A549 (cell line): ENCODE results near the gene NR2E1. TPM values are rescaled to one million over a fixed set of nuclear protein-coding genes. Genes with fewer than 3 reads are reported as not detected.
A peak's percentile ranks its signal among the peaks of the same experiment; 100 is the strongest.

Experiments
- ATAC-seq, 2 experiments: fragments of 200-7000 bp in 1 of 2; fragments of >200 bp in 1 of 2; cut with Nextera tagmentation in 1 of 2; cut with Tn5 transposase in 1 of 2; 3 replicates each; pipeline versions ENCODE4 v1.8.0 to v1.9.1; 2018 to 2020; ENCODE audit warnings: mild to moderate bottlenecking in 1 of 2, moderate library complexity in 1 of 2
- CTCF ChIA-PET: fragments of 300-600 bp; sonication (Branson Sonifier 250); formaldehyde crosslinking; extraction: SDS; loops from one replicate; lab custom pipeline; 2021; ENCODE audit warnings: antibody characterized with exemption, inconsistent platforms; lab: Yijun Ruan, JAX
- POLR2A ChIA-PET: fragments of 350-600 bp; formaldehyde crosslinking; extraction: SDS; loops from one replicate; lab custom pipeline; 2021; ENCODE audit warnings: antibody characterized with exemption, inconsistent platforms; lab: Yijun Ruan, JAX
- DNase-seq, 2 experiments: peaks; one replicate each; pipeline versions ENCODE4 v3.0.0 to v3.0.0-alpha.2; 2011 to 2016; ENCODE audit warnings: low read depth in 1 of 2, low spot score in 1 of 2
- FAIRE-seq: peaks from 2 replicates; lab custom pipeline; 2011; peaks lifted over from hg19 to GRCh38; lab: Jason Lieb, UNC
- H3K27ac ChIP-seq, 2 experiments: fragments of >200 bp; sonication (Bioruptor Twin); formaldehyde crosslinking; 3 replicates each; pipeline ENCODE4 v1.5.1; 2016 to 2017
- H3K4me1 ChIP-seq: fragments of >200 bp; sonication (Bioruptor Twin); formaldehyde crosslinking; 3 replicates; pipeline ENCODE4 v1.6.1; 2016
- H3K4me2 ChIP-seq: fragments of >200 bp; sonication (Bioruptor Twin); formaldehyde crosslinking; 3 replicates; pipeline ENCODE4 v1.6.1; 2016
- H3K4me3 ChIP-seq: fragments of >200 bp; sonication (Bioruptor Twin); formaldehyde crosslinking; 3 replicates; pipeline ENCODE4 v1.5.1; 2016
- H3K9me3 ChIP-seq: fragments of >200 bp; sonication (Bioruptor Twin); formaldehyde crosslinking; 3 replicates; pipeline ENCODE4 v1.6.1; 2016
- CHD2 ChIP-seq: fragments of 150-350 bp; IDR thresholded peaks from 2 replicates; pipeline ENCODE4 v1.6.1; 2014; ENCODE audit warnings: low read length; ENCODE audit not compliant: partially characterized antibody
- CHD4 ChIP-seq: fragments of 200-600 bp; sonication (generic); IDR thresholded peaks from 2 replicates; pipeline ENCODE4 v1.6.1; 2016; ENCODE audit warnings: antibody characterized with exemption, mild to moderate bottlenecking, borderline replicate concordance
- FOSL2 ChIP-seq, 2 experiments: fragments of 450-650 bp in 1 of 2; fragments of >200 bp in 1 of 2; sonication (Bioruptor Twin) in 1 of 2; formaldehyde crosslinking; IDR thresholded peaks; 2 replicates each; pipeline versions ENCODE4 v1.5.0 to v1.6.1; 2016 to 2020; ENCODE audit warnings: mild to moderate bottlenecking in 1 of 2, moderate library complexity in 1 of 2
- GATA3 ChIP-seq: IDR thresholded peaks from 2 replicates; pipeline ENCODE4 v1.6.1; 2012; ENCODE audit warnings: borderline replicate concordance
- JUN ChIP-seq, 2 experiments: fragments of >200 bp; sonication (Bioruptor Twin); formaldehyde crosslinking; IDR thresholded peaks; 2 replicates in 1 of 2; 3 replicates in 1 of 2; pipeline ENCODE4 v1.6.1; 2016 to 2017
- JUNB ChIP-seq: fragments of >200 bp; sonication (Bioruptor Twin); formaldehyde crosslinking; IDR thresholded peaks from 2 replicates; pipeline ENCODE4 v1.6.1; 2016
- NR3C1 ChIP-seq: fragments of >200 bp; sonication (Bioruptor Twin); formaldehyde crosslinking; IDR thresholded peaks from 3 replicates; pipeline ENCODE4 v1.6.1; 2017
- POLR2AphosphoS2 ChIP-seq: conservative IDR thresholded peaks from 2 replicates; pipeline ENCODE4 v1.6.1; 2012; ENCODE audit warnings: low read length, improper control_type of control experiment, inconsistent platforms
- RARB ChIP-seq: fragments of 250-450 bp; sonication (Bioruptor Pico); IDR thresholded peaks from 2 replicates; pipeline ENCODE4 v1.8.0; 2021; ENCODE audit warnings: mild to moderate bottlenecking, moderate library complexity
- RCOR1 ChIP-seq: fragments of 150-350 bp; IDR thresholded peaks from 2 replicates; pipeline ENCODE4 v1.6.1; 2014; ENCODE audit warnings: antibody characterized with exemption, low read length, low read depth
- RFX5 ChIP-seq: fragments of 450-650 bp; IDR thresholded peaks from 2 replicates; pipeline ENCODE4 v1.7.1; 2014; ENCODE audit warnings: antibody characterized with exemption, mild to moderate bottlenecking, moderate library complexity
- TFCP2L1 ChIP-seq: fragments of 250-450 bp; sonication (Bioruptor Pico); IDR thresholded peaks from 2 replicates; pipeline ENCODE4 v1.5.0; 2021; ENCODE audit warnings: mild to moderate bottlenecking
- ZSCAN20 ChIP-seq: fragments of 250-450 bp; sonication (Bioruptor Pico); IDR thresholded peaks from 2 replicates; pipeline ENCODE4 v1.8.0; 2022; ENCODE audit warnings: mild to moderate bottlenecking, moderate library complexity
- WGBS: methylation state at CpG from one replicate; pipeline ENCODE4 v1.1.6; 2017; ENCODE audit errors: missing lambda C conversion rate; 5-methylcytosine and 5-hydroxymethylcytosine counted together
- polyA plus RNA-seq, 4 experiments: library from polyadenylated mRNA; depleted of rRNA in 3 of 4; stranded (reverse); fragments of >200 nt; fragmentation: RNase III in 1 of 4; extraction: RNeasy Plus Mini Kit Qiagen cat#74134 plus additional on column Dnase treatment in 1 of 4; gene quantifications; 2 replicates in 3 of 4; 3 replicates in 1 of 4; pipeline ENCODE4 v1.2.3, GENCODE V29; 2011 to 2017
- TF ChIP-seq, protein P1 (sequence below): IDR thresholded peaks from 2 replicates; pipeline ENCODE4 v1.6.1; 2012
- TF ChIP-seq, protein P2 (sequence below): fragments of 450-650 bp; IDR thresholded peaks from 2 replicates; pipeline ENCODE4 v1.6.1; 2014; ENCODE audit warnings: antibody characterized with exemption
- TF ChIP-seq, protein P3 (sequence below): fragments of >200 bp; sonication (Bioruptor Twin); formaldehyde crosslinking; IDR thresholded peaks from 3 replicates; pipeline ENCODE4 v1.5.1; 2016
- TF ChIP-seq, protein P4 (sequence below): fragments of 200-600 bp; sonication (generic); IDR thresholded peaks from 2 replicates; pipeline ENCODE4 v1.6.1; 2016; ENCODE audit warnings: antibody characterized with exemption, mild to moderate bottlenecking, moderate library complexity
- TF ChIP-seq, protein P5 (sequence below): fragments of >200 bp; sonication (Bioruptor Twin); formaldehyde crosslinking; IDR thresholded peaks from 3 replicates; pipeline ENCODE4 v1.6.1; 2016

Gene NR2E1
- polyA plus RNA-seq, 2 of the 4 experiments (the other 2 are of a cell fraction) = 0.03 TPM; not detected in 1

DNA sequence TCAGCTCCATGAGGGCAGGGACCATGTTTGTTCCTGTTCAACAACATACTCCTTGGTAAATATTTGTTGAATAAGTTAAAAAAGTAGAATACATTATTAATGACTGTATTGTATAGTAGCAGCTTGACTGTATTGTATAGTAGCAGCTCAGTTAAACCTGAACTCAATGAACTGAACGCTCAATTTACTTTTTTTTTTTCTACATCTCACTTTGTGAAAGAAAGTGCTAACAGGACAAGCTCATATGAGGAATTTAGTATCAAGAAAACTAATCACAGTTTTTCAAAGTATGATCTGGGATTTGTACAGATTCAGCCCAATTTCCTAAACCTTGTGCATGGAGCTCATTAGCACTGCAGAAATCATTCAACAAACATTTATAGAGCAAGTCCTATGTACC, 38.8 kb upstream of the NR2E1 start:
- no peak for FAIRE-seq
- Histone ChIP-seq H3K9me3 (no peaks in the 10 kb centered on the region), H3K4me1 (peaks cover 18% of the 10 kb centered on the region), H3K4me2 (no peak overlapping the region; the same call in 2 of the 3 replicates), H3K4me3 (no peak overlapping the region), H3K27ac (peak overlapping the region in 1 of 2 experiments; percentile 31; a peak in 1 of 6 replicates)
- TF ChIP-seq CHD2 = no peak
- TF ChIP-seq, protein P1, sequence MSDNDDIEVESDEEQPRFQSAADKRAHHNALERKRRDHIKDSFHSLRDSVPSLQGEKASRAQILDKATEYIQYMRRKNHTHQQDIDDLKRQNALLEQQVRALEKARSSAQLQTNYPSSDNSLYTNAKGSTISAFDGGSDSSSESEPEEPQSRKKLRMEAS = no peak
- no peak for TF ChIP-seq NR3C1
- no peak for ATAC-seq
- CTCF ChIA-PET = interaction anchor here (0.5 kb wide), 1 partner anchor 77 kb away, joined by 3 read pairs; no protein-coding TSS in a partner anchor
- DNase-seq = no peak
- 58% methylated on average over 1 of the region's 1 CpG for WGBS
- POLR2A ChIA-PET = interaction anchor here (0.7 kb wide), 1 partner anchor 73 kb away, joined by 4 read pairs; no protein-coding TSS in a partner anchor

DNA sequence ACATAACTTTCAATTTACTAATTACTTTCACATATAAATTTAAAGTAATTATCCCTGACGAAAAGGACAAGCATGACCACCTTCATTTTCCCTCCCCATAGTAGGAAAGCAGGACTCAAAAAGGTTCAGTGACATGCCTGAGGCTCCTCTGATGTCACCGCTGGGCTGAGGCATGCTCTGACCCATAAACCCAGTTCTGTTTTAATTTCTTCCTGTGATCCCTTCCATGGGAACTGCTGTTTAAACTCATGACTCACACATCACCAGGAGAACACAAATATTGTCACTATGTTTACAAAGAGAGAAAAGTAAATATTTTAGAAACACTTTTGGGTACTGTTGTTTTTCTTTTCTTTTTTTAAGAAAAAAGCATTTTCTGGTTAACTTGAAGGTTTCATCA, 38.0 kb upstream of the NR2E1 start:
- peak overlapping the region; percentile 68 for H3K4me2 ChIP-seq

DNA sequence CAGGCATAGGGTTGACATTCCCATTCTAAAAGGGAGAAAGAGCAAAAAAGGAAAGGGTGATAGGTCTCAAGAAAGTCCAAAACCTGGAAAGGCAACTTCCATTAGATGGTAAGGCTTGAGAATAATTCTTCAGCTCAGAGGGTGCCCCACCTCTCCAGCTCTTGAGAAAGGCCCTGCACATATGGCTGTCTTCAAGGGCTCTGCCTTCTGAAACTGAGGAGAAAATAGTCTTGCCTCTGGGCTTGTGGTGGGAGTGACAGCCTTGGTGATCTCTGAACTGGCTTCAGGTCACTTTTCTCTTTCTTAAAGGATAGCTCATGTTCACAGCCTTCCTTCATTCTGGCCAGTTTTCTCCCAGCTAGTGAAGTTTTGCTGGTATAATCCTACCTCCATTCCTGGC, 35.6 kb upstream of the NR2E1 start:
- ATAC-seq = no peak
- no peak for FAIRE-seq
- Histone ChIP-seq H3K4me2 (no peak overlapping the region), H3K4me1 (peaks cover 30% of the 10 kb centered on the region), H3K4me3 (no peak overlapping the region), H3K27ac (no peak overlapping the region), H3K9me3 (no peaks in the 10 kb centered on the region)
- ChIA-PET CTCF (no interaction called here), POLR2A (no interaction called here)
- no peak for DNase-seq
- TF ChIP-seq, protein P2, sequence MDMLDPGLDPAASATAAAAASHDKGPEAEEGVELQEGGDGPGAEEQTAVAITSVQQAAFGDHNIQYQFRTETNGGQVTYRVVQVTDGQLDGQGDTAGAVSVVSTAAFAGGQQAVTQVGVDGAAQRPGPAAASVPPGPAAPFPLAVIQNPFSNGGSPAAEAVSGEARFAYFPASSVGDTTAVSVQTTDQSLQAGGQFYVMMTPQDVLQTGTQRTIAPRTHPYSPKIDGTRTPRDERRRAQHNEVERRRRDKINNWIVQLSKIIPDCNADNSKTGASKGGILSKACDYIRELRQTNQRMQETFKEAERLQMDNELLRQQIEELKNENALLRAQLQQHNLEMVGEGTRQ = no peak
- TF ChIP-seq RCOR1 (no peak), RARB (no peak), CHD4 (no peak)
- TF ChIP-seq, protein P3, sequence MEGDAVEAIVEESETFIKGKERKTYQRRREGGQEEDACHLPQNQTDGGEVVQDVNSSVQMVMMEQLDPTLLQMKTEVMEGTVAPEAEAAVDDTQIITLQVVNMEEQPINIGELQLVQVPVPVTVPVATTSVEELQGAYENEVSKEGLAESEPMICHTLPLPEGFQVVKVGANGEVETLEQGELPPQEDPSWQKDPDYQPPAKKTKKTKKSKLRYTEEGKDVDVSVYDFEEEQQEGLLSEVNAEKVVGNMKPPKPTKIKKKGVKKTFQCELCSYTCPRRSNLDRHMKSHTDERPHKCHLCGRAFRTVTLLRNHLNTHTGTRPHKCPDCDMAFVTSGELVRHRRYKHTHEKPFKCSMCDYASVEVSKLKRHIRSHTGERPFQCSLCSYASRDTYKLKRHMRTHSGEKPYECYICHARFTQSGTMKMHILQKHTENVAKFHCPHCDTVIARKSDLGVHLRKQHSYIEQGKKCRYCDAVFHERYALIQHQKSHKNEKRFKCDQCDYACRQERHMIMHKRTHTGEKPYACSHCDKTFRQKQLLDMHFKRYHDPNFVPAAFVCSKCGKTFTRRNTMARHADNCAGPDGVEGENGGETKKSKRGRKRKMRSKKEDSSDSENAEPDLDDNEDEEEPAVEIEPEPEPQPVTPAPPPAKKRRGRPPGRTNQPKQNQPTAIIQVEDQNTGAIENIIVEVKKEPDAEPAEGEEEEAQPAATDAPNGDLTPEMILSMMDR = no peak
- TF ChIP-seq, protein P4, sequence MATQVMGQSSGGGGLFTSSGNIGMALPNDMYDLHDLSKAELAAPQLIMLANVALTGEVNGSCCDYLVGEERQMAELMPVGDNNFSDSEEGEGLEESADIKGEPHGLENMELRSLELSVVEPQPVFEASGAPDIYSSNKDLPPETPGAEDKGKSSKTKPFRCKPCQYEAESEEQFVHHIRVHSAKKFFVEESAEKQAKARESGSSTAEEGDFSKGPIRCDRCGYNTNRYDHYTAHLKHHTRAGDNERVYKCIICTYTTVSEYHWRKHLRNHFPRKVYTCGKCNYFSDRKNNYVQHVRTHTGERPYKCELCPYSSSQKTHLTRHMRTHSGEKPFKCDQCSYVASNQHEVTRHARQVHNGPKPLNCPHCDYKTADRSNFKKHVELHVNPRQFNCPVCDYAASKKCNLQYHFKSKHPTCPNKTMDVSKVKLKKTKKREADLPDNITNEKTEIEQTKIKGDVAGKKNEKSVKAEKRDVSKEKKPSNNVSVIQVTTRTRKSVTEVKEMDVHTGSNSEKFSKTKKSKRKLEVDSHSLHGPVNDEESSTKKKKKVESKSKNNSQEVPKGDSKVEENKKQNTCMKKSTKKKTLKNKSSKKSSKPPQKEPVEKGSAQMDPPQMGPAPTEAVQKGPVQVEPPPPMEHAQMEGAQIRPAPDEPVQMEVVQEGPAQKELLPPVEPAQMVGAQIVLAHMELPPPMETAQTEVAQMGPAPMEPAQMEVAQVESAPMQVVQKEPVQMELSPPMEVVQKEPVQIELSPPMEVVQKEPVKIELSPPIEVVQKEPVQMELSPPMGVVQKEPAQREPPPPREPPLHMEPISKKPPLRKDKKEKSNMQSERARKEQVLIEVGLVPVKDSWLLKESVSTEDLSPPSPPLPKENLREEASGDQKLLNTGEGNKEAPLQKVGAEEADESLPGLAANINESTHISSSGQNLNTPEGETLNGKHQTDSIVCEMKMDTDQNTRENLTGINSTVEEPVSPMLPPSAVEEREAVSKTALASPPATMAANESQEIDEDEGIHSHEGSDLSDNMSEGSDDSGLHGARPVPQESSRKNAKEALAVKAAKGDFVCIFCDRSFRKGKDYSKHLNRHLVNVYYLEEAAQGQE = no peak

More for the DNA sequence above, 38.0 kb upstream of the NR2E1 start:
- WGBS = 2% methylated on average over 2 of the region's 2 CpGs
- Histone ChIP-seq H3K4me3 (no peak overlapping the region), H3K4me1 (peaks cover 18% of the 10 kb centered on the region), H3K9me3 (no peaks in the 10 kb centered on the region), H3K27ac (peak overlapping the region; percentile 31 to 44; a peak in 2 of 6 replicates)
- DNase-seq (peak; percentile 84 to 89), ATAC-seq (peak; percentile 96 to 97), FAIRE-seq (no peak)
- TF ChIP-seq ZSCAN20 = no peak
- TF ChIP-seq TFCP2L1 (CRISPR knock-in tag) = no peak
- TF ChIP-seq GATA3 = peak; percentile 78; the same call in 1 of the 2 replicates
- TF ChIP-seq, protein P3 = no peak
- TF ChIP-seq FOSL2 (IDR thresholded peaks at IDR 0.05) = peak; percentile 86
- TF ChIP-seq FOSL2 (CRISPR knock-in tag; IDR thresholded peaks at IDR 0.05) = peak; percentile 95
- TF ChIP-seq, protein P5, sequence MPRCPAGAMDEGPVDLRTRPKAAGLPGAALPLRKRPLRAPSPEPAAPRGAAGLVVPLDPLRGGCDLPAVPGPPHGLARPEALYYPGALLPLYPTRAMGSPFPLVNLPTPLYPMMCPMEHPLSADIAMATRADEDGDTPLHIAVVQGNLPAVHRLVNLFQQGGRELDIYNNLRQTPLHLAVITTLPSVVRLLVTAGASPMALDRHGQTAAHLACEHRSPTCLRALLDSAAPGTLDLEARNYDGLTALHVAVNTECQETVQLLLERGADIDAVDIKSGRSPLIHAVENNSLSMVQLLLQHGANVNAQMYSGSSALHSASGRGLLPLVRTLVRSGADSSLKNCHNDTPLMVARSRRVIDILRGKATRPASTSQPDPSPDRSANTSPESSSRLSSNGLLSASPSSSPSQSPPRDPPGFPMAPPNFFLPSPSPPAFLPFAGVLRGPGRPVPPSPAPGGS = 0 out of 3 replicates have a peak, but pooled peaks have one; percentile 26
- TF ChIP-seq JUNB = peak; percentile 86
- peak; percentile 45 to 77; a peak in 2 of 5 replicates for TF ChIP-seq JUN (IDR thresholded peaks at IDR 0.05)
- TF ChIP-seq POLR2AphosphoS2 = no peak
- no peak for TF ChIP-seq RFX5
- TF ChIP-seq, protein P1 = peak; percentile 38; the same call in 1 of the 2 replicates
- CTCF ChIA-PET = no interaction called here
- POLR2A ChIA-PET = no interaction called here
